NCI-H748 treated with DMSO at 0.1 percent for 48 hours (cell line): ENCODE results near the gene CHPT1.

Experiments
- DNase-seq: peaks from one replicate; lab custom pipeline; 2025; lab: John Stamatoyannopoulos, UW

The CHPT1 gene

DNA sequence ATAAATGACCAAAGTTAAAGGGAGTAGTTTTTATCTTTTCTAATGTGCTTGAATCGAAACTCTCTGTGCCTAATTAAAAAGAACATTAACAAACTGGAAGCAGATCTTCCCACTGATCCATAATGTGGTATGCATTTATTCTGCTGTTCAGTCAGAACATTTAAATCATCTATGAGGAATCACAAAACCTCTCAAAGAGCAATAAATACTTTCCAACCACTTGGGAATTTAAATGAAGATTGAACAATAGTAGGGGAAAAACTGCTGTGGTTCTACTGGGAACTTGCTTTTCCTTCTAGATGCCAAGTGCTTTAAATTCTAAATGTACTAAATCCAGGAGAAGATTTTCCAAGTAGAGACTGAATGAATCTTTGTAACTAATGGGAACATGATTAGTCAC, 12.3 kb upstream of the CHPT1 start:
- no peak for DNase-seq

DNA sequence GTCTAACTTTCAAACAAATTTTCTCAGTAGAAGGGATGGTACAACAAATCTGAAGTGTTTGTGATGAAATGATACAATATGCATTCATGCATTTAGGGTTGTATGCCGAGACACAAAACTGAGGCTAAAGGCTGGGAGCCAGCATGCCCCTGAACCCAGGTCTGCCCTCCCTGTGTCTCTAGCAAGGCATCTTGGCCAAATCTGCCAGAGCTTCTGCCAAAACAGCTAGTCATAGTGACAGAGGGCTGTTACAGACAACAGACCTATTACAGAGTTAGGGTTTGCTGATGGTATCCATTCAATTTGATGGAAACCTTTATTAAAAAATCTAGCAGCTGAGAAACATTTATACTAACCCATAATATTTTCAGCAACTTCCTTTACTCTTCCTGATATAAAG, 11.3 kb upstream of the CHPT1 start:
- DNase-seq = no peak

DNA sequence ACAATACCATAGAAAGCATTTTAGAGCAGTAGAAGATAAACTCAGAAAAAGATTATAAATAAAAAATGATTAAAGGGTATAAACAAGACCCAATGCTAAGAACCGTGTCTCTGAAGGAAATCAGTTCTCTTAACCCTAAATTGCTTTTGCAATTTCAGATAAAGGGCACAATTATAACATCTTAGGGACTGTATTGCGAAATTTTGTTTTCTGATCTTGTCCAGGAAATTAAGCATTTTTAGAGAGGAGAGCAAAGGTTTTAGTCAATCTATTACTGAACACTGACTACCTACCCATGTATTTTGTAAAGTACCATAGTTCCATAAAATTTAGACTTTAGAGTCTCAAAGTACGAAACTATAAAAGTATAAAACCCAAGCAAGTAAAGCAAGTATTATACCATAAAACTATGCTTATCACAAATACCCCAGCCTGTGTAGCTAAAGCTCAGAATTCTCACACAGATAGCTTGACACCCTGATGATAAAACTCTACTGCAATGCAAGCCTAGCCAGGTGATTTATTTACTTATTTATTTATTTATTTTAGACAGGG, 6.8 kb upstream of the CHPT1 start:
- DNase-seq = no peak

DNA sequence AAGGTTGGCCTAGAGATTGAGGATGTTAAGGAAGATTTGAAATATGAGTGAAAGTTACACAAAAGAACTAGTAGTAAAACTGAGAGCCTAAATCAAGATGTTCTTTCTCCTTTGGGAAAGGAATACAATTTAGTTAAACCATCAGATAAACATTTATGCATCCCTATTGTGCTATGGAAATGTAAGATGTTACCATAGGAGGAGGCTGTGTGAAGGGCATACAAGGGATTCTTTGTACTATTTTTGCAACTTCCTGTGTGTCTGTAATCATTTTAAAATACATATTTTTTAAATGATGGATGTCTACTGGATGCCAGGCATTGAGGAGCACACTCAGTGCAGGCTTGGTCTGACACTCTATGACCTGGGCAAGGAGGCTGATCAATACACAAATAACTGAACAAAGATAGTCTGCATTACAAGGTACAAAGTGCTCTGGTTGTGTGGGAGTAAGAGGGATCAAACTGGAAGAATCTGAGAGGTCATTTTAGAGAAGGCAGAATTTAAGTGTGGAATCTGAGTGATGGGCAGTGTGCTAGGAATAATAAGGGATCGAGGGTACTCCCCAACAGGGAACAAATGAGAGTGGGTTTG, 5.8 kb upstream of the CHPT1 start:
- DNase-seq = no peak

DNA sequence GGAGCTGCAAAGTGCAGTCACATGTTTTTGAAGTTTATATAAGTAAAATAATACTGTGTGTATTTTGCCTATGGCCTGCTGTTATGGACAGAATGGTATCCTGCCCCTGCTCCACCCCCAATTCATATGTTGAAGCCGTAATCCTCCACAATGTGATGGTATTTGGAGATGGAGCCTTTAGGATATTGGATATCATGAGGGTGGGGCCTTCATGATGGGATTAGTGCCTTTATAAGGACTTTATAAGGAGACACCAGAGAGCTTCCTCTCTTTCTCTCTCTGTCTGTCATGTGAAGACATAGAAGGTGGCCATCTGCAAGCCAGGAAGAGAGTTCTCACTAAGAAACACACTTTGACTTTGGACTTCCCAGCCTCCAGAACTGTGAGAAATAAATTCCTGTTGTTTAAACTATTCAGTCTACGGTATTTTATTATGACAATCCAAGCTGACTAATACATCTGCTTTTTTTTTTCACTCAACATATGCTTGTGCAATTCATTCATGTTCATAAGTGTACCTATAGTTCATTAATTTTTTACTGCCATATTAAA, 3.1 kb upstream of the CHPT1 start:
- no peak for DNase-seq

DNA sequence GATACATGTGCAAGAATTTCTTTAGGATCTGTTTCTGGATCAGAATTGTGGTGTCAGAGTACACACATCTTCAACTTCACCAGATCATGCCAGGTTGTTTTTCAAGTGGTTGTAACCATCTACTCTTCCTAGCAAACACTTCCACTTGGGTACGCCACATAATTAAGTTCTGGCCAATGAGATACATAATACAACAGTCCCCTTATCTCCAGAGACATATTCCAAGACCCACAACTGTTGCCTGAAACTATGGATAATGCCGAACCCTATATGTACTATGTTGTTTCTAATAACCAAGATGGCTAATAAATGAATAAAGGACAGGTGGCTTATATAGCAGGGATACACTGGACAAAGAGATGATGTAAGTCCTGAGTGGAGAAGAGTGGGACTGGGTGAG, 2.5 kb upstream of the CHPT1 start:
- DNase-seq = no peak

DNA sequence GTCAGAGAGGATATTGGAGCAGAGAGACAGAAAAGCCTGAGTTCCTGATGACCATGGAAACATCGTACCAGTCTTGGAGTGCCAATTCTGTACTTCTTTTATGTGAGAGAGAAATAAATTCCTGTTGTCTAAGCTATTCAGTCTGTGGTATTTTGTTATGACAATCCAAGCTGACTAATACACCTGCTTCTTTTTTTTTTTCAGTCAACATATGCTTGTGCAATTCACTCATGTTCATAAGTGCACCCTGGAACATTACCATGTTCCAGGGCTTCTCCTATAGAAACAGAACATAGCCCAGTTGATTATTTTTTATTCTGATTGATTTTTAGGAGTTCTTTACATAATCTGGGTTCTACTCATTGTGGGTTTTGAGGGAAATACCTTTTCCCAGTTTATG, 1.7 kb upstream of the CHPT1 start:
- no peak for DNase-seq

DNA sequence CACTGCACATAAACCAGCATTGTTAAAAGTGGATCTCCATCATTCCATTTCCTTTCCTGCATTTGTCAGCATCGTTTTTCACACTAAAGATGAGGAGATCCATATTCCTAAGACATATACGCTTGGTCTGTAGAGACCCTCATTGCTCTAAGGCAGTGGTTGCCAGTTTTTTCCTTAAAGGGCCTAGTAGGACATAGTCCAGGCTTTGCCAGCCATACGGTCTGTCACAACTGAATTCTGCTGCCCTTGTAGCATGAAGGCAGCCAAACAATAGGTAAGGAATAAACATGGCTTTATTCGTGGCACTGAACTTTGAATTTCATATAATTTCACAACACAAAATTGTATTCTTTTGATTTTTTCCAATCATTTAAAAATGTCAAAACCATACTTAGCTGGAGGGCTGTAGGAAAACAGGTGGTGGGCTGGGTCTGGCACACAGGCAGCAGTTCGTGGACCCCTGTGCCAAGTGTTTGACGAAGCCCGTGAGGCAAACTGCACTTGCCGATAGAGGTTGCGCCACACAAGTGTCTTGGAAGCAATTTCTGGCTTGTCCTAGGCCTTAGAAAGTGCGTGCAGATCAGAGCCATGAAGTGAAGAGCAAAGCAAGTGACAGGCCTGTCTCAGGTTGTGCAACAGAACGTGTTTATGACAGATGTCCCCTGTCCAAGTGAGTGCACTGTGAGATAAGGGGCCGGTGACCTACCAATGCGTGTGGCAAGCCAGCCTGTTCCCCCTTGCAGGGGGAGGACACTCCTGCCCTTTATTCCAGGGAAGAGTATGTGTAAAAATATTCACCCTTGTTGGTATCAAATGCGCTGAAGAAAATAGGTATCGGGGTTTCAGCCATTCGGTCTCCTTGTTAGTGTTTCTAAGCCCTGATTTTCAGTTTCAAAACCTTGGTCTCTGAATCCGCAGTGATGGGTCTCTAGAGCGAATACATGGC, 916 bp upstream of the CHPT1 start:
- no peak for DNase-seq

DNA sequence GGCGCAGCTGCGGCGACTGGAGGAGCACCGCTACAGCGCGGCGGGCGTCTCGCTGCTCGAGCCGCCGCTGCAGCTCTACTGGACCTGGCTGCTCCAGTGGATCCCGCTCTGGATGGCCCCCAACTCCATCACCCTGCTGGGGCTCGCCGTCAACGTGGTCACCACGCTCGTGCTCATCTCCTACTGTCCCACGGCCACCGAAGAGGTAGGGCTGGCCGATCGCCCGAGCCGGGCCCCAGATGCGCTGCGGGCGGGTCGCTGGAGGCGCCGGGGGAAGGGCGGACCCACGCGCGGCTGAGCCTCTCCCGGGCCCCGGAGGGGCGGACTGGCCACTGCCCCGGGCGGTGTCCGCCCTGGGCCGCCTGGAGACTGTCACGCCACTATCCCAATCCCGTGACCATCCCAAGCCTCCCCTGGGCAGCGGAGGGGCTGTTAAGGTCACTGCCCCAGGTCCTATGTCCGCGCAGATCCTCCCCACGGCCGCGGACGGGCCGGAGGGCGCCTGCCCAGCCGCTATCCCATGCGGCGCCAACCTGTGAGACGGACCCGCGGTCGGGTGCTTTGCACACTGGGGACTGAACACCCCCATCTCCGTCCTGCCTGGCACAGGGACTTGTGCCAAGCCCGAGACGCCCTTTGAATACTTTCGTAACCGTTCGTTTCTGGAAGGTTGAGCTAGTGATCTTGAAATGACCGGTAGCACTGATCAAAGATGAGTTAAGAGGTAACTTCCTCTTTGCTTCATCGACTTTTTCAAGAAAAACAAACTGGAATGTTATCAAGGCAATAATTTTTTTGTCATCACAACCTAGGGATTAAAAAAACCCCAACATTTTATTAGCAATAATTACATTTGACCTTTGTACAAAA, 725 bp downstream of the CHPT1 start:
- DNase-seq = no peak

DNA sequence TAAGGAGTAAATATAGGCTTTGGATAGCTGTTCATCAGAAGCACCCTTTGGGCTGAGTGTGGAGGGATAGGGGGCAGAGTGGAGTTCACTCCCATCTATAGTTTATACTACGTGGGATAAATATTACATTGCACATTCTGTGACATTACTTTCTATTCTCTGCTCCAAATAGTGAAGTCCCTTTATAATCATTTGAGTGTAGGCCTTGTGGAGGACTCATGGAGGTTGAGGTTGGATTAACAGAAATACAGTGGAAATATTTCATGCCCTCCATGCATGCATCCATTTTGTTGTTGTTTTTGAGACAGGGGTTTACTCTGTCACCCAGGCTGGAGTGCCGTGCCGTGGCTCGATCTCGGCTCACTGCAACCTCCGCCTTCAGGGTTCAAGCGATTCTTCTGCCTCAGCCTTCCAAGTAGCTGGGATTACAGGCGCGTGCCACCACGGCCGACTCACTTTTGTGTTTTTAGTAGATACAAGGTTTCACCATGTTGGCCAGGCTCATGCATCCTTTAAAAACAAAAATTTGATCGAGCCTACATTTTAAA, 1.4 kb downstream of the CHPT1 start:
- DNase-seq = no peak

DNA sequence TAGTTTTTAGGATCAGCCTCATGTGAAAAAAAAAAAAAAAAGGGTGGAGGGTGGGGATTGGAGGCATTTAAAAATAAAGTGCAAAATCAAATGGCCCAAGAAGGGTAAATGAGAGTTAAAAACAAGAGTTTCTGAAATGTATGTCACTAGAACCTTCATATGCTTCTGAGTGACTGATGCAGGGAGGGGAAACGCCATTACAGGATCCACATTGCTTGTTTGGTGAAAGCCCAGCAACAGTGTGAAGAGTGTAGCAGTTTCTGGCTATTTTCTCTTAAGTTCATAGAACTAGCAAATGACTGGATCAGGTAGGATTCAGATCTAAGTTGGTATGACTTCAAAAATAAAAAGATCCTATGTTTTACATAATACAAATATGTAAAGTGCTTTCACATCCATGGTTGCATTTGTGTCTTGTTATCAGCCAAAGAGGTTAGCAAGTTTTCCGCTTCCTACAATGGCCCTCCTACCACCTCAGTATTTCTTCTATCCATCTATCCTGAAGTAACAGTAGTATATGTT, 2.9 kb downstream of the CHPT1 start:
- no peak for DNase-seq

DNA sequence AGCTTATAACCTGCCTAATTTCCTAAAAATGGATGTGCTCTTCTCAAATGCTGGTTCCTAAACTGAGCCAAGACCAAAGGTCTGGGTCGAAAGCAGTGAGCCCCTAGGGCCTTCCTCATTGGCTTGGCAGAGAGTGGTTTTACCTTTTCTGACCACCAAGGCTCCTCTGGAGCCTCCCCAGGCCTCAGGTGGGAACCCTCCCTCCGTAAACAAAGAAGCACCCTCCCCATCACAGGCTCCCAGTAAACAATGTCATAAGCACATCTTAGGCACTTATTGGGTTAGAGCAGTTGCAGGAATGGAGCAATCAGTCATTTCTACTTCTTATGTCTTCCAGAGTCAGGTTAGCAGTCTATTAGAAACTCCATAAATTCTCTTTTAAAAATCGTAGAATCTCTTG, 6.0 kb downstream of the CHPT1 start:
- no peak for DNase-seq

DNA sequence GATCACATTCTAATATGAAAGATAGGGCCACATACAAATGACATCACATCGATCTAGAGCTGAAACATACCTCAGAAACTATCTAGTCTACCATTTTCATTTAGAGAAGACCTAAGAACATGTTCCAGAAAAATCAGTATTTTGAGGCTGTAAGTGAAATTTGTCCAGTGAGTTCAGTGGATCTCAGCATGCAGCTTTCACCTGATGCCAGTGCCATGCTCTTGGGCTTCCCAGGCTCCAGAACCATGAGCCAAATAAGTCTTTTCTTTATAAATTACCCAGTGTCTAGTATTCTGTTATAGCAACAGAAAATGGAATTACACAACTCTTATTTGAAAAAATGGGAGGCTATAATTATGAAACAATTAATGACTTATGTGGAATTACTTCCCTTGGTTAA, 9.0 kb downstream of the CHPT1 start:
- no peak for DNase-seq

DNA sequence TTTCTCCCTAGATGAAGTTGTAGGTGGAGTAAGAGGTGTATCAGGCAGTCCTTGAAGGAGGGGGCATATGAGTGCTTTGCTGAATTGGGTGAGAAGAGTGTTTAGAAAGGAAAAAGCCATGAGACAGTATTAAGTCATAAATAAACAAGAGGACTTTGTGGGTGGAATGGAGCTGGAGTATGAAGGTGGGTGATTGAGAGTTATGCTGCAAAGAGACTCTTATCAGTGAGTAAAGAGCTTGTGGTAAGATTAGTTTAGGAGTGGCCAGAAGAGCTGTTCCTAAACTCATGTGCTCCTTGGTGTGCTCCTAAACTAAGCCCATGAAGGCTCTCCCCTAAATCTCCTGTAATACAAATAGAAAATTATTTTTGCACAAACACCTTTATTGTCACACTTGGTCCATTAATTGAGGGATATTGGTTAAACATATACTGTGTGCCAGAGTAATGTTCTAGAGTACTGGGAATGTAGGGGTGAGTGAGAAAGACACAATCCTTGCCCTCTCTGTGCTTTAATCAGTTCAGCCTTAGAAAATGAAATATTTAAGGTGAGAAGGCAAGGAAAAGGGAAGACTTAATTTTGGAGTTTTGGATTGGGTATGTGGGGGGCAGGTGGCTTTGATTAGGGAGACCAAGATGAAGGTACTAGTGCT, 9.8 kb downstream of the CHPT1 start:
- DNase-seq = no peak

DNA sequence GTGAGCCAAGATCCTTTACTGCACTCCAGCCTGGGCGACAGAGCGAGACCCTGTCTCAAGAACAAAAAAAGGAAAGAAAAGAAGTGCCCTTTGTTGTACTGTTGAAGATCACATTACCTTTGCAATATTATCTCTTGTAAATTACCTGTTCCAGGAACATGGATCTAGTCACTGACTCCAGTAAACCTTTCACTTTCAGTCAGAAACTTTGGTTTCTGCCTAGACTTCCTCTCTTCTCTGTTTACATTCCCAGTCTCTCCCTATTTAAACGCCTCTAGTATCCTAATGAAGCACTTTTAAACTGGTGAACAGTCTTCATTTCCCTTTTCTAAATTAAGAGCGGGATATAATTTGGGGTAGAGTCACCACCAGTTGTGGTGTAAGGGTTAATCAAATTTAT, 12.8 kb downstream of the CHPT1 start:
- DNase-seq = no peak

DNA sequence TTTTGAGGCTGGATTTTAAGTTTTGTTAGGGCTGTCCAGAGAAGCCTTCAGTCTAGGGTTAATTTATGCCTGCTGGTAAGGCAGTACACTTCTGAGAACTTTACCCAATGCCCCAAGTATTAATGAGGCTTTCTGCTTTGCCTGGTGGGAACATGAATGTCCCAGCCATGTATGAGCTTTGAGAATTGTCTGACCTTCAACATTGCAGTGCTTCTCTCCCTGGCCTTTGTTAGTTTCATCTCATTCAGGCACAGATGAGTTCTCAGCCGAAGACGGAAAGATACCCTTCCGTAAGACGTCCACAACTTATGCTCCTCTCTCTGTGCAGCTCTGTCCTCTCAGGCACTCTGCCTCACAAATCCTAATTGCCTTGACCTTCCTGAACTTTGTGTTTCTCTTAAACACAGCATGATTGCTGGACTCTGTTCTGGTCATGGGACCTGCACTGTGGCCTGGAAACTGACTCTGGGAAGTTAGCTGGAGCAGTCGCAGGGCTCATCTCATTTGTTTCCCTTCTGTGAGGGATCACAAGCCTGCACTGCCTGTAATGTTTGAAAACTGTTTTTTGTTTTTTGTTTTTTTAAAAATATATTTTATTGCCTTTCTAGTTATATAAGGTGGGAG, 15.7 kb downstream of the CHPT1 start:
- no peak for DNase-seq

DNA sequence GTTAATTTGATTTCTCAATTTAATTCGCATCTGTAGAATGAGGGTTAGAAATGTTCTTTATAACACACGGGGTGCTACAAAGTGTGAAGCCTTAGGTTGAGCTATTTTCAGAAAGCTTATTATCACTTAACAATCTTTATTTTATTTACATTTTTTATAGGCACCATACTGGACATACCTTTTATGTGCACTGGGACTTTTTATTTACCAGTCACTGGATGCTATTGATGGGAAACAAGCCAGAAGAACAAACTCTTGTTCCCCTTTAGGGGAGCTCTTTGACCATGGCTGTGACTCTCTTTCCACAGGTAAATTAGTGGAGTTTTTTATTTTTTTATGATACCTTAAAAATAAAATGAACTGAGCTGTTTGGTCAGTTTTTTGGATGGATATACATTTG, 16.5 kb downstream of the CHPT1 start:
- no peak for DNase-seq

DNA sequence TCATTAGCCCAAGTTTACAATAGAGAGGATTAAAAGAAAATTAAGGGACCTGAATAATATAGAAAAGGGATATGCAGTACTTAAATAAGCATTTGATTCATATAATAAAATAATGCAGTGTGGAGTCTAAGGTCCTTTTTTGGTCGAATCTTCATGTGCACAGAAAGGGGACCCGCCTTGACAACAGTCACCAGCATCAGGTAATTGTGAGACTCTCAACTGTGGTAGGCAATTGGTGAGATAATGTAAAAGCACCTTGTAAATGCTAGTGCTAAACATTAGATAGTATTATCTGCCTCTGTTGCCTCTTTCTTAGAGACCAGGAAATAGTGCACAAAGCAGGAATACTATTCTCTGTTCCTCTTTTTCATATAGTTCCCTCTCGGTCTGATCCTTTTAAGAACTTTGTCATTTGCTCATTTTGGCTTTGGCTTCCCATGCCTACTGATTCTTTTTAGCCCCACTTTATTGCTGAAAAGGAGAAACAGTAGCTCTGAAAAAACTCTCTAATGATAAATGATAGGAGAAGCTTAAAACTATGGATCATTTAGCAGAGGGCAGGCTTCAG, 17.5 kb downstream of the CHPT1 start:
- DNase-seq = no peak

DNA sequence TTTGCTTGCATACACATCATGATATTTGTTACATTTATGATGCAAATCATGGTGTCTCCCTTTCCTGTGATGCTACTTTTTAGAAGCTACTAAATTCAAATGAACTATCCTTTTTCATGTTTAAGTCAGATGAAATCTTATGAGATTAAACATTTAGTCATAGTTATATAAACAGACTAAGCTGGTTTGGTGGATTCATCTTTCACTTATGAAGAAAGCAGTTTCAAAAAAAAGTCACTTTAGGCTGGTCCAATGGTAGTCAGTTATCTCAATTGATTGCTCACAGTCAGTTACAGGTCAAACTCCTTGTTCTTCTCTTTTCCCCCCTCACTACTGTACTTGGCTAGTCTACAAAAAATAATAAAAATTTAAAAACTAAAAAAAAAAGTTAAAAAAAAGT, 22.1 kb downstream of the CHPT1 start:
- no peak for DNase-seq

DNA sequence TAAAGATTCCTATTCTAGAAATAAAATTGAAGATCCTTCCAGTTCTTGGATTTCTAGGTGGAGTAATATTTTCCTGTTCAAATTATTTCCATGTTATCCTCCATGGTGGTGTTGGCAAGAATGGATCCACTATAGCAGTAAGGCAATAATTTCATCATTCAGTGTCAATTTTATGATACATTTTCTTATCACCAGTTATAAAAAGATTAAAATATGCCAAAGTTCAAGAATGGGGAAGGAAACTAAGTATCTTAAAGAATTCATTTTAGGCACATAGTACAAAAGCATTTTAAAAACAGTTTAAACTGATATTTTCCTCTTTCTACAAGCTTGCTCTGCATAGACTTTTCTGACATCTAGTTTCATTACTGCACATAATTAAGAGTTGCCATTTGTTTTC, 22.7 kb downstream of the CHPT1 start:
- no peak for DNase-seq
